NB4 (cell line): ENCODE data around the gene ZNF341.
"Not testable (repeated sequence)": the region's sequence is repeated elsewhere in the genome, so short reads cannot be mapped to it uniquely, and the experiment has no call there.

Source experiments
- DNase-seq: peaks from one replicate; pipeline ENCODE4 v3.0.0; 2010; ENCODE audit warnings: low read depth
- H3K4me3 ChIP-seq: one replicate; pipeline ENCODE4 v1.5.1; 2011; ENCODE audit warnings: mild to moderate bottlenecking, low read depth, low read length, moderate library complexity
- CTCF ChIP-seq: IDR thresholded peaks from one replicate; pipeline ENCODE4 v1.5.1; 2012; ENCODE audit warnings: low read depth, low read length
- MYC ChIP-seq: IDR thresholded peaks from 2 replicates; pipeline ENCODE4 v1.6.1; 2011; ENCODE audit warnings: low read depth, low read length
- POLR2A ChIP-seq: IDR thresholded peaks from 2 replicates; pipeline ENCODE4 v1.6.1; 2011; ENCODE audit warnings: mild to moderate bottlenecking; ENCODE audit not compliant: insufficient read length; ENCODE audit errors: extremely low read depth
- TF ChIP-seq, protein P1 (sequence below): IDR thresholded peaks from 2 replicates; pipeline ENCODE4 v1.6.1; 2011; ENCODE audit warnings: low read depth, low read length

Gene ZNF341

DNA sequence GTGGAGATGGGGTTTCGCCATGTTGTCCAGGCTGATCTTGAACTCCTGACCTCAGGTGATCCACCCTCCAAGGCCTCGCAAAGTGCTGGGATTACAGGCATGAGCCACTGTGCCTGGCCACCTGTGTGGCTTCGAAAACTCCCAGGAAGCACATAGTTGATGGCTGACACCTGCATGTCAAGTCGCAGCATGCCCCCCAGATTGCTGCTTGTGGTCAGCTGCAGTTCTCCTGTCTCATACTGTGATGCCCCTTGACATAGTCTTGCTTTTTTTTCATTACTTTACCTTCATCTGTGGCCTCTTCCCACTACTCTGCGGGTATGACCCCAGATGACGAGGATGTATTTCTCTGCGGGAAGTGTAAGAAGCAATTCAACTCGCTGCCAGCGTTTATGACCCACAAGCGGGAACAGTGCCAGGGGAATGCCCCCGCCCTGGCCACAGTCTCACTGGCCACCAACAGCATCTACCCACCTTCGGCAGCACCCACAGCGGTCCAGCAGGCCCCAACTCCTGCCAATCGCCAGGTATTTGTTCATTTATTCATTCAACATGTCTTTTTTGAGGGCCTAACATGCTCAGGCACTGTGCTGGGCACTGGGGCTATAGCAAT is 13.1 kb downstream of the ZNF341 start:
- no peak for DNase-seq
- no peak overlapping the region for H3K4me3 ChIP-seq
- TF ChIP-seq MYC (no peak), POLR2A (no peak)

DNA sequence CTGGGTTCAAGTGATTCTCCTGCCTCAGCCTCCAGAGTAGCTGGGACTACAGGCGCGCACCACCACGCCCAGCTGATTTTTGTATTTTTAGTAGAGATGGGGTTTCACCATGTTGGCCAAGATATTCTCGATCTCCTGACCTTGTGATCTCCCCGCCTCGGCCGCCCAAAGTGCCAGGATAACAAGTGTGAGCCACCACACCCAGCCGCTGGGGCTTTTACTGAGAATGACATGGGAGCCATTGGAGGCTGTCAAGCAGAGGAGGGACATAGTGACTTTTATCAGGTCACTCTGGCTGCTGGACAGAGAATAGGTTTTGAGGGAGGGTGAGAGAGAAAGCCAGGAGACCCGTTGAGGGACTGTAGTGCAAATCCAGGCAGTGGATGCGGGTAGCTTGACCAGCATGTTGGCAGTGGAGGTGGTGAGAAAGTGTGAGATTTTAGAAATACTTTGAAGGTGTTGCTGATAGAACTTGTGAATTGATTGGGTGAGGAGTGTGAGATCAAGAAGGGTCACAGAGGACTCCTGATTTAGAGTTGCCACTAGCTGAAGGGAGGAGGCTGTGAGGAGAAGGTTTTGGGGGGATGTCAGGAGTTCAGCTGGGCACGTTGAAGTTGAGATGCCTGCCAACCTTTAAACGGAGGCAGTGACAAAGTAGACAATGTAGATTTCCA is 14.7 kb downstream of the ZNF341 start:
- TF ChIP-seq POLR2A (no peak), MYC (no peak), CTCF (no peak)
- TF ChIP-seq, protein P1, sequence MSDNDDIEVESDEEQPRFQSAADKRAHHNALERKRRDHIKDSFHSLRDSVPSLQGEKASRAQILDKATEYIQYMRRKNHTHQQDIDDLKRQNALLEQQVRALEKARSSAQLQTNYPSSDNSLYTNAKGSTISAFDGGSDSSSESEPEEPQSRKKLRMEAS, result no peak
- H3K4me3 ChIP-seq, result no peak overlapping the region
- DNase-seq, result no peak

DNA sequence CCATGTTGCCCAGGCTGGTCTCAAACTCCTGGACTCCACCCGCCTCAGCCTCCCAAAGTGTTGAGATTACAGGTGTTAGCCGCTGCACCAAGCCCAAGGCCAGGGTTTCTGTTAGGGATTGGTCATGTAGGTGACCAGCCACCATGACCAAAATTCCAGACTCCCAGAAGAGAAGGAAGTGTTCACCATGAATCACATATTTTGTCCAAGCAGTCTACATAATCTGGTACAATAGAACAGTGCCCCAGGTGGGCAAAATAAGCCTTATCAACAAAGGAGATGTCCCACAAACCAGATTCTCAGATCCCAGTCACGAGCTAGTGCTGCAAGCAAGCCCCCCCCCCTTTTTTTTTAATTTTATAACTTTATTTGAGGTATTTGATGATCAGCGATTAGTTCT is 20.0 kb downstream of the ZNF341 start:
- no peak for DNase-seq
- no peak for TF ChIP-seq CTCF
- no peak for TF ChIP-seq MYC
- no peak for TF ChIP-seq POLR2A
- TF ChIP-seq, protein P1, result no peak
- no peak overlapping the region for H3K4me3 ChIP-seq

GRCh38 chr20:33753143-33753542 is 21.3 kb downstream of the ZNF341 start:
- TF ChIP-seq CTCF (no peak), MYC (no peak), POLR2A (no peak)
- TF ChIP-seq, protein P1, result no peak

DNA sequence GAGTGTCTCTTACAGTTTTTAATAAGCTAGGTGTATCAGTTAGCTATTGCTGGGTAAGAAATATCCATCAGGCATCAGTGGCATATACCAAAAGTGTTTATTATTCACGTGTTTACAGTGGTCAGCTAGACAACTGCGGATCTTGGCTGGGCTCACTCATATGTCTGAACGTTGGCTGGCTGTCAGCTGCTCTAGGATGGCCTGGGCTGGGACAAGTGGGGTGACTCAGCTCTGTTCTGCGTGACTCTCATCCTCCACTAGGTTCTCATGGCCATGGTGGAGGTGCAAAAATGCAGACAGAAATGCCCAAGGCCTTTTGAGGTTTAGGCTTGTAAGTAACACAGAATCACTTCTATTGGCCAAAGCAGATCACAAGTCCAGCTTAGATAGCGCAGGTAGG is 22.0 kb downstream of the ZNF341 start:
- no peak for DNase-seq
- TF ChIP-seq POLR2A, result no peak
- TF ChIP-seq MYC, result no peak
- no peak for TF ChIP-seq CTCF
- TF ChIP-seq, protein P1, result no peak
- no peak overlapping the region for H3K4me3 ChIP-seq

More at GRCh38 chr20:33753143-33753542, 21.3 kb downstream of the ZNF341 start:
- no peak for DNase-seq
- no peak overlapping the region for H3K4me3 ChIP-seq

GRCh38 chr20:33755936-33756490 is 24.2 kb downstream of the ZNF341 start:
- not testable (repeated sequence) for H3K4me3 ChIP-seq
- peak; percentile 38 for DNase-seq

DNA sequence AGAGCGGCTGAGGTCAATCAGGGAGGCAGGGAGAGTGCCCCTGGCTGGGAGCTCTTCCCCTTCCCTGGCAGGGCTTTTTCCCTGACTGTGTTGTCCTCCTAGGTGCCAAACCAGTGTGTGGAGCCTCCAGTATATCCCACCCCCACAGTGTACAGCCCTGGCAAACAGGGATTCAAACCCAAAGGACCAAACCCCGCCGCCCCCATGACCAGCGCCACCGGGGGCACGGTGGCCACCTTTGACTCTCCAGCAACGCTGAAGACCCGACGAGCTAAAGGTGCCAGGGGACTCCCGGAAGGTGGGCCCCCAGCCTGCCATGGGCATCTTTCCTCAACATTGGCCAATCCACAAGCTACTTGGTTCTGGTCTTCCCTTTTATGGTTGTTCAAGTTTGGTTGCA is 25.2 kb downstream of the ZNF341 start:
- no peak for TF ChIP-seq POLR2A
- no peak for TF ChIP-seq MYC
- no peak for TF ChIP-seq CTCF
- TF ChIP-seq, protein P1, result no peak
- no peak overlapping the region for H3K4me3 ChIP-seq
- no peak for DNase-seq
